ENCODE data around the gene ATP5IF1. TPM values are rescaled to one million over a fixed set of nuclear protein-coding genes. Genes with fewer than 3 reads are reported as not detected.

The ATP5IF1 gene
- total RNA-seq, 2 donors from 2014 or later: 472 to 881 TPM

DNA sequence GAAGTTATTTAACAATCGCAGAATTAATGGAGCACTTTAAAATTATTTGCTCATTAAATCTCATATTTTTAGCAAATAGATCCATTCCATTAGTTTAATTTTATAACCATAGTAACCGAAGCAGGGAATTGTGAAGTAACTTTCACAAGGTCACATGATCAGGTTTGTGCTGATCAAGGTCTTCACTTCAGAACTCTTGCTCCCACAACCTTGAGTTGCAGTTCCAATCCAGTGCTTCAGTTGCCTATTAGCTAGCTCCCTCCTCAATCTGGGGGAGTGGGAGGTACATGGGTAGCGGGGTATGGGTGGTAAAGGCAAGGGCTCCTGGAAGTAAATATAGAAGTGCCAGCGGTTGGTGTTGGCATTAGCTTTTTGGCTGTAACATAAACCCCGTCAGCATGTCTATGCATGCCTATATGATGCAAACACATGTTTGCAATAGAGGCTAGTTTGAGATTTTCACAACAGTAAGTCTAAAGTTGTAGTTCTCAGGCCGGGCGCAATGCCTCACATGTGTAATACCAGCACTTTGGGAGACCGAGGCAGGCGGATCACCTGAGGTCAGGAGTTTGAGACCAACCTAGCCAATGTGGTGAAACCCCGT, 5.8 kb downstream of the ATP5IF1 start:
- Histone ChIP-seq H3K27ac (no peak overlapping the region), H3K4me1 (peaks cover 0 to 45% of the 10 kb centered on the region in 2 donors), H3K36me3 (no peaks in the 10 kb centered on the region), H3K9me3 (no peaks in the 10 kb centered on the region), H3K4me3 (no peak overlapping the region), H3K27me3 (no peaks in the 10 kb centered on the region)
- no peak for DNase-seq (ENCODE audit: low spot score)
- no peak for TF ChIP-seq CTCF (IDR thresholded peaks at IDR 0.05)

- Histone ChIP-seq H3K36me3 (no peaks in the 10 kb centered on the region), H3K9me3 (no peaks in the 10 kb centered on the region), H3K4me3 (no peak overlapping the region), H3K27ac (peak overlapping the region; percentile 80 to 85), H3K4me1 (peaks cover 0 to 43% of the 10 kb centered on the region in 2 donors), H3K27me3 (no peaks in the 10 kb centered on the region)
- no peak for TF ChIP-seq CTCF (IDR thresholded peaks at IDR 0.05)
- DNase-seq (ENCODE audit: low spot score): no peak
Observed at GRCh38 chr1:28243685-28244311, 7.9 kb downstream of the ATP5IF1 start.

DNA sequence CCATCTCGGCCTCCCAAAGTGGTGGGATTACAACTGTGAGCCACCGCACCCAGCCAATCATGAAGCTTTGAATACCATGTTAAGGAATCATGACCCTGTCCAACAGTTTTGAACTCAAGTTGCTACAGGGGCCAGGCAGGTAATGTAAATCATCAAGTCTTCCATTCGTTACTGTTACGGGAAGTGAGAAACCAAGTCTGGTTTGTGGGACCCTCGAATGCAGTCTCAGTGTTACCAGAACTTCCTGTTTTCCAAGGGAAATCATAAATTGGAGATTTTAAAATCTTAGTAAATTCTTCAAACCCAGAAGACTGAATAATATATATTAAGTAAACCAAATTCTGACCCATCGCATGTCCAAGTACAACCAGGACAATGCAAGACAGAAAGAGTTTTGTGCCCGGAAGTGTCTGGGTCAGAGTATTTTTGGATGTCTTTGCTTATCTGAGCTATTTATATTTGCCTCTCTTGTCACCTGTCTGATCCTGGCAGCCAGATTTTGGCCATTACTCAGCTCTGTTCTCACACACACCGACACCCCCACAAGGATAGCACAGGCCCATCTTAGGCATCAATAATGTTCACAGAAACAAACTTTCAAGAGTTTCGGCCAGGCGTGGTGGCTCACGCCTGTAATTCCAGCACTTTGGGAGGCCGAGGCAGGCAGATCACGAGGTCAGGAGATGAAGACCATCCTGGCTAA, 8.8 kb downstream of the ATP5IF1 start:
- Histone ChIP-seq H3K36me3 (no peaks in the 10 kb centered on the region), H3K4me1 (peaks cover 0 to 48% of the 10 kb centered on the region in 2 donors), H3K27ac (peak overlapping the region; percentile 80 to 85), H3K4me3 (no peak overlapping the region), H3K27me3 (no peaks in the 10 kb centered on the region), H3K9me3 (no peaks in the 10 kb centered on the region)
- TF ChIP-seq CTCF (IDR thresholded peaks at IDR 0.05): no peak
- DNase-seq (ENCODE audit: low spot score): no peak

GRCh38 chr1:28246427-28246832, 10.5 kb downstream of the ATP5IF1 start:
- Histone ChIP-seq H3K36me3 (no peaks in the 10 kb centered on the region), H3K27ac (peak overlapping the region; percentile 80 to 85), H3K4me3 (peak overlapping the region; percentile 52 to 55), H3K27me3 (no peaks in the 10 kb centered on the region), H3K9me3 (no peaks in the 10 kb centered on the region), H3K4me1 (peaks cover 0 to 48% of the 10 kb centered on the region in 2 donors)
- no peak for TF ChIP-seq CTCF (IDR thresholded peaks at IDR 0.05)
- no peak for DNase-seq (ENCODE audit: low spot score)

- peak overlapping the region; percentile 5 to 55 for H3K4me3 ChIP-seq
- H3K4me1 ChIP-seq: peaks cover 0 to 48% of the 10 kb centered on the region in 2 donors
Observed at GRCh38 chr1:28247612-28248272, 11.8 kb downstream of the ATP5IF1 start.

More at GRCh38 chr1:28247612-28248272, 11.8 kb downstream of the ATP5IF1 start:
- no peak for TF ChIP-seq CTCF (IDR thresholded peaks at IDR 0.05)
- DNase-seq (ENCODE audit: low spot score): no peak
- Histone ChIP-seq H3K27ac (peak overlapping the region; percentile 83 to 85), H3K36me3 (no peaks in the 10 kb centered on the region), H3K9me3 (no peaks in the 10 kb centered on the region), H3K27me3 (no peaks in the 10 kb centered on the region)

All from right atrium auricular region (tissue), 2 donors.